ENCODE data around the gene CYP24A1.

The CYP24A1 gene

GRCh38 chr20:54106162-54106561, 67.6 kb downstream of the CYP24A1 start:
- no peaks in the 10 kb centered on the region for H3K36me3 ChIP-seq (ENCODE audit: insufficient read depth, low read length)
- H3K79me2 ChIP-seq (ENCODE audit: insufficient read depth, low read length), result no peaks in the 10 kb centered on the region
- no peak overlapping the region for H3K4me3 ChIP-seq (ENCODE audit: low read depth, low read length, poor library complexity, severe bottlenecking)
- no peaks in the 10 kb centered on the region for H3K9me2 ChIP-seq (ENCODE audit: low read depth, low read length)
- no peak overlapping the region for H3K9ac ChIP-seq (ENCODE audit: low read length)
- no peak overlapping the region for H3K27ac ChIP-seq (ENCODE audit: low read depth, low read length, poor library complexity, severe bottlenecking)
- no peak overlapping the region for H2AFZ ChIP-seq (ENCODE audit: low read length)
- no peaks in the 10 kb centered on the region for H3K27me3 ChIP-seq (ENCODE audit: insufficient read depth, low read length)
- H3K9me3 ChIP-seq (ENCODE audit: low read length), result no peaks in the 10 kb centered on the region
- H3K4me1 ChIP-seq (ENCODE audit: insufficient read depth, low read length, severe bottlenecking), result no peaks in the 10 kb centered on the region
- H4K20me1 ChIP-seq (ENCODE audit: insufficient read depth, low read length), result no peaks in the 10 kb centered on the region
- TF ChIP-seq CTCF (IDR thresholded peaks at IDR 0.05; ENCODE audit: low read length) (no peak), EZH2 (IDR thresholded peaks at IDR 0.05; ENCODE audit: borderline replicate concordance, low read length) (no peak)
- no peak overlapping the region for H3K4me2 ChIP-seq (ENCODE audit: low read length)
- no peaks in the 10 kb centered on the region for H3F3A ChIP-seq (ENCODE audit: insufficient read depth, low read length)

GRCh38 chr20:54105653-54106052, 68.1 kb downstream of the CYP24A1 start:
- no peaks in the 10 kb centered on the region for H3F3A ChIP-seq (ENCODE audit: insufficient read depth, low read length)
- H3K4me3 ChIP-seq (ENCODE audit: low read depth, low read length, poor library complexity, severe bottlenecking), result no peak overlapping the region
- H3K9me2 ChIP-seq (ENCODE audit: low read depth, low read length), result no peaks in the 10 kb centered on the region
- TF ChIP-seq EZH2 (IDR thresholded peaks at IDR 0.05; ENCODE audit: borderline replicate concordance, low read length) (no peak), CTCF (IDR thresholded peaks at IDR 0.05; ENCODE audit: low read length) (no peak)
- H3K27me3 ChIP-seq (ENCODE audit: insufficient read depth, low read length), result no peaks in the 10 kb centered on the region
- no peaks in the 10 kb centered on the region for H4K20me1 ChIP-seq (ENCODE audit: insufficient read depth, low read length)
- H3K79me2 ChIP-seq (ENCODE audit: insufficient read depth, low read length), result no peaks in the 10 kb centered on the region
- H3K9ac ChIP-seq (ENCODE audit: low read length), result no peak overlapping the region
- no peaks in the 10 kb centered on the region for H3K9me3 ChIP-seq (ENCODE audit: low read length)
- no peaks in the 10 kb centered on the region for H3K36me3 ChIP-seq (ENCODE audit: insufficient read depth, low read length)
- no peak overlapping the region for H3K27ac ChIP-seq (ENCODE audit: low read depth, low read length, poor library complexity, severe bottlenecking)
- H2AFZ ChIP-seq (ENCODE audit: low read length), result no peak overlapping the region
- H3K4me1 ChIP-seq (ENCODE audit: insufficient read depth, low read length, severe bottlenecking), result no peaks in the 10 kb centered on the region
- no peak overlapping the region for H3K4me2 ChIP-seq (ENCODE audit: low read length)

GRCh38 chr20:54104781-54105180, 69.0 kb downstream of the CYP24A1 start:
- Histone ChIP-seq H3K4me3 (ENCODE audit: low read depth, low read length, poor library complexity, severe bottlenecking) (no peak overlapping the region), H3K9ac (ENCODE audit: low read length) (no peak overlapping the region), H3K4me2 (ENCODE audit: low read length) (no peak overlapping the region), H3K27ac (ENCODE audit: low read depth, low read length, poor library complexity, severe bottlenecking) (no peak overlapping the region), H3K4me1 (ENCODE audit: insufficient read depth, low read length, severe bottlenecking) (no peaks in the 10 kb centered on the region), H4K20me1 (ENCODE audit: insufficient read depth, low read length) (no peaks in the 10 kb centered on the region), H3K79me2 (ENCODE audit: insufficient read depth, low read length) (no peaks in the 10 kb centered on the region), H3K27me3 (ENCODE audit: insufficient read depth, low read length) (no peaks in the 10 kb centered on the region), H3K9me3 (ENCODE audit: low read length) (no peaks in the 10 kb centered on the region), H3F3A (ENCODE audit: insufficient read depth, low read length) (no peaks in the 10 kb centered on the region), H3K9me2 (ENCODE audit: low read depth, low read length) (no peaks in the 10 kb centered on the region), H2AFZ (ENCODE audit: low read length) (no peak overlapping the region), H3K36me3 (ENCODE audit: insufficient read depth, low read length) (no peaks in the 10 kb centered on the region)
- TF ChIP-seq CTCF (IDR thresholded peaks at IDR 0.05; ENCODE audit: low read length) (no peak), EZH2 (IDR thresholded peaks at IDR 0.05; ENCODE audit: borderline replicate concordance, low read length) (no peak)
